Loucy (cell line): Measurements from ENCODE around the gene CAPRIN2.

Experiments
- EZH2phosphoT487 ChIP-seq: fragments of 200-600 bp; IDR thresholded peaks from 2 replicates; pipeline ENCODE4 v1.6.1; 2018; ENCODE audit warnings: antibody characterized with exemption, mild to moderate bottlenecking, moderate library complexity, borderline replicate concordance
- TF ChIP-seq, protein P1 (sequence below): fragments of 200-600 bp; sonication (generic); conservative IDR thresholded peaks from 2 replicates; pipeline ENCODE4 v1.5.1; 2014; ENCODE audit warnings: mild to moderate bottlenecking, antibody characterized with exemption, low read length

DNA sequence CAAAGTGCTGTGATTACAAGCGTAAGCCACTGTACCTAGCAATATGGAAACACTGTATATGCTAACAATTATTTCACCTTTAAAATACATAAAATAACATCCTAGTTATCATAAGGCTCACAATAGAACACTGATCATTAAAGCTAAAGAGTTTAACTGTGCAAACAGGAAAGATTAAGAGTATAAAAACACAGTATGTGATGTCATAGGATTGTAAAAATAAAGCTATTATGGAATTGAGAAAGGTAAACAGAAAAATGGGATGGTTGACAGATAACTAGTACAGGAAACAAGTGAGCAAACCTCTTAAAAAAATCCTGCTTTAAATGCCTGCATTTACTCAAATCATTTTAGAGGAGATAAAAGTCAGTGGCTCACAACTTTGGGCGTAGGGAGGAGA is 48.3 kb downstream of the CAPRIN2 start:
- TF ChIP-seq, protein P1, sequence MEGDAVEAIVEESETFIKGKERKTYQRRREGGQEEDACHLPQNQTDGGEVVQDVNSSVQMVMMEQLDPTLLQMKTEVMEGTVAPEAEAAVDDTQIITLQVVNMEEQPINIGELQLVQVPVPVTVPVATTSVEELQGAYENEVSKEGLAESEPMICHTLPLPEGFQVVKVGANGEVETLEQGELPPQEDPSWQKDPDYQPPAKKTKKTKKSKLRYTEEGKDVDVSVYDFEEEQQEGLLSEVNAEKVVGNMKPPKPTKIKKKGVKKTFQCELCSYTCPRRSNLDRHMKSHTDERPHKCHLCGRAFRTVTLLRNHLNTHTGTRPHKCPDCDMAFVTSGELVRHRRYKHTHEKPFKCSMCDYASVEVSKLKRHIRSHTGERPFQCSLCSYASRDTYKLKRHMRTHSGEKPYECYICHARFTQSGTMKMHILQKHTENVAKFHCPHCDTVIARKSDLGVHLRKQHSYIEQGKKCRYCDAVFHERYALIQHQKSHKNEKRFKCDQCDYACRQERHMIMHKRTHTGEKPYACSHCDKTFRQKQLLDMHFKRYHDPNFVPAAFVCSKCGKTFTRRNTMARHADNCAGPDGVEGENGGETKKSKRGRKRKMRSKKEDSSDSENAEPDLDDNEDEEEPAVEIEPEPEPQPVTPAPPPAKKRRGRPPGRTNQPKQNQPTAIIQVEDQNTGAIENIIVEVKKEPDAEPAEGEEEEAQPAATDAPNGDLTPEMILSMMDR = no peak
- no peak for TF ChIP-seq EZH2phosphoT487
